NCI-H526 treated with DMSO at 0.1 percent for 48 hours (cell line): ENCODE measurements around the gene PIK3R1.
"Not testable (repeated sequence)": the region's sequence is repeated elsewhere in the genome, so short reads cannot be mapped to it uniquely, and the experiment has no call there.

Source experiments
- DNase-seq: peaks from one replicate; lab custom pipeline; 2025; lab: John Stamatoyannopoulos, UW

The PIK3R1 gene

GRCh38 chr5:68193481-68194036, 22.0 kb upstream of the PIK3R1 start:
- no peak for DNase-seq

GRCh38 chr5:68194386-68194785, 21.2 kb upstream of the PIK3R1 start:
- DNase-seq, result no peak

GRCh38 chr5:68195137-68195536, 20.4 kb upstream of the PIK3R1 start:
- no peak for DNase-seq

- no peak for DNase-seq
Measured at GRCh38 chr5:68196876-68197275, 18.7 kb upstream of the PIK3R1 start.

GRCh38 chr5:68200288-68200687, 15.3 kb upstream of the PIK3R1 start:
- DNase-seq, result no peak

GRCh38 chr5:68210654-68211053, 4.9 kb upstream of the PIK3R1 start:
- DNase-seq, result not testable (repeated sequence)

GRCh38 chr5:68214482-68215207, 911 bp upstream of the PIK3R1 start:
- no peak for DNase-seq

GRCh38 chr5:68215898-68216244, 315 bp downstream of the PIK3R1 start:
- DNase-seq, result peak; percentile 86

- DNase-seq, result peak; percentile 51
Measured at GRCh38 chr5:68216245-68217046, 890 bp downstream of the PIK3R1 start.

- DNase-seq, result no peak
Measured at GRCh38 chr5:68217047-68217355, 1.4 kb downstream of the PIK3R1 start.

- DNase-seq, result no peak
Measured at GRCh38 chr5:68217528-68217927, 2.0 kb downstream of the PIK3R1 start.

- peak; percentile 43 for DNase-seq
Measured at GRCh38 chr5:68219161-68219816, 3.7 kb downstream of the PIK3R1 start.

- no peak for DNase-seq
Measured at GRCh38 chr5:68220260-68220659, 4.7 kb downstream of the PIK3R1 start.

GRCh38 chr5:68220914-68221313, 5.4 kb downstream of the PIK3R1 start:
- no peak for DNase-seq

- DNase-seq, result no peak
Measured at GRCh38 chr5:68221488-68221887, 5.9 kb downstream of the PIK3R1 start.

GRCh38 chr5:68222310-68222709, 6.8 kb downstream of the PIK3R1 start:
- DNase-seq, result peak; percentile 15

GRCh38 chr5:68222824-68223354, 7.3 kb downstream of the PIK3R1 start:
- DNase-seq, result no peak

GRCh38 chr5:68223904-68224303, 8.3 kb downstream of the PIK3R1 start:
- no peak for DNase-seq

- DNase-seq, result no peak
Measured at GRCh38 chr5:68224509-68225187, 9.1 kb downstream of the PIK3R1 start.

GRCh38 chr5:68225188-68225910, 9.8 kb downstream of the PIK3R1 start:
- no peak for DNase-seq

GRCh38 chr5:68225911-68226545, 10.5 kb downstream of the PIK3R1 start:
- no peak for DNase-seq
